H1 (cell line): ENCODE results near the gene CNDP1. TPM values are rescaled to one million over a fixed set of nuclear protein-coding genes. Genes with fewer than 3 reads are reported as not detected.

Experiments used
- CTCF ChIA-PET: fragments of 300-600 bp; sonication (Branson Sonifier 250); formaldehyde crosslinking; loops from one replicate; lab custom pipeline; 2021; ENCODE audit not compliant: partially characterized antibody; lab: Charles Lee
- POLR2A ChIA-PET: fragments of 300-600 bp; sonication (Branson Sonifier 250); formaldehyde crosslinking; loops from one replicate; lab custom pipeline; 2021; ENCODE audit warnings: inconsistent platforms; ENCODE audit not compliant: partially characterized antibody; lab: Charles Lee
- DNase-seq, 2 experiments: peaks; one replicate each; pipeline versions ENCODE4 v3.0.0 to v3.0.0-alpha.2; 2010 to 2022; ENCODE audit warnings: low spot score in 2 of 2, low read depth in 1 of 2, mixed read lengths in 1 of 2
- FAIRE-seq: peaks from 2 replicates; lab custom pipeline; 2011; peaks lifted over from hg19 to GRCh38; lab: Jason Lieb, UNC
- H2AFZ ChIP-seq: 2 replicates; pipeline ENCODE4 v1.8.1; 2012; ENCODE audit warnings: low read length, inconsistent platforms
- H2AK5ac ChIP-seq: 2 replicates; pipeline ENCODE4 v1.6.1; 2013; ENCODE audit warnings: low read depth, low read length
- H2BK120ac ChIP-seq: replicated peaks from 2 replicates; pipeline ENCODE3; 2013; ENCODE audit warnings: low read depth, low read length, inconsistent platforms
- H2BK12ac ChIP-seq: 2 replicates; pipeline ENCODE4 v1.6.1; 2013; ENCODE audit warnings: low read depth, low read length
- H2BK15ac ChIP-seq: 2 replicates; pipeline ENCODE4 v1.6.1; 2013; ENCODE audit warnings: low read length
- H2BK20ac ChIP-seq: 2 replicates; pipeline ENCODE4 v1.6.1; 2013; ENCODE audit warnings: low read length
- H2BK5ac ChIP-seq: 2 replicates; pipeline ENCODE4 v1.6.1; 2013; ENCODE audit warnings: low read depth, low read length
- H3K14ac ChIP-seq: 2 replicates; pipeline ENCODE4 v1.6.1; 2013; ENCODE audit warnings: inconsistent platforms; ENCODE audit not compliant: insufficient read length
- H3K18ac ChIP-seq: 2 replicates; pipeline ENCODE4 v1.6.1; 2013; ENCODE audit warnings: low read length; ENCODE audit errors: extremely low read depth
- H3K23ac ChIP-seq: 2 replicates; pipeline ENCODE4 v1.6.1; 2013; ENCODE audit warnings: inconsistent platforms; ENCODE audit not compliant: insufficient read length
- H3K23me2 ChIP-seq: 2 replicates; pipeline ENCODE4 v1.6.1; 2013; ENCODE audit warnings: low read depth, low read length
- H3K27ac ChIP-seq: 2 replicates; pipeline ENCODE4 v1.6.1; 2011; ENCODE audit warnings: low read depth, low read length, inconsistent platforms
- H3K27me3 ChIP-seq, 4 experiments: replicated peaks in 1 of 4; 1 replicate in 1 of 4; 2 replicates in 3 of 4; pipeline versions ENCODE4 v1.6.1 to v1.8.1; 2011 to 2013; ENCODE audit warnings: low read length in 3 of 4, mild to moderate bottlenecking in 3 of 4, inconsistent platforms in 2 of 4, mixed read lengths in 2 of 4, moderate library complexity in 1 of 4; ENCODE audit not compliant: control insufficient read depth in 3 of 4, insufficient read depth in 3 of 4; ENCODE audit errors: extremely low read depth in 1 of 4
- H3K36me3 ChIP-seq, 4 experiments: 2 replicates each; pipeline versions ENCODE4 v1.6.1 to v1.8.1; 2011 to 2013; ENCODE audit warnings: mild to moderate bottlenecking in 4 of 4, low read length in 3 of 4, moderate library complexity in 2 of 4, control low read depth in 1 of 4, inconsistent platforms in 1 of 4; ENCODE audit not compliant: insufficient read depth in 4 of 4, control insufficient read depth in 2 of 4
- H3K4ac ChIP-seq: replicated peaks from 2 replicates; pipeline ENCODE3; 2013; ENCODE audit warnings: low read length, low read depth, mixed read lengths, inconsistent platforms; ENCODE audit not compliant: insufficient read length
- H3K4me1 ChIP-seq, 4 experiments: replicated peaks in 1 of 4; 1 replicate in 1 of 4; 2 replicates in 3 of 4; pipeline versions ENCODE4 v1.6.1 to v1.8.1; 2011 to 2013; ENCODE audit warnings: low read length in 3 of 4, inconsistent platforms in 2 of 4, mixed read lengths in 1 of 4; ENCODE audit not compliant: insufficient read depth in 4 of 4, control insufficient read depth in 3 of 4
- H3K4me2 ChIP-seq, 2 experiments: 2 replicates each; pipeline versions ENCODE4 v1.6.1 to v1.8.1; 2011 to 2013; ENCODE audit warnings: low read depth in 2 of 2, low read length in 2 of 2, control low read depth in 1 of 2, inconsistent platforms in 1 of 2, mild to moderate bottlenecking in 1 of 2; ENCODE audit not compliant: insufficient read depth in 1 of 2
- H3K4me3 ChIP-seq, 4 experiments: fragments of 200-600, 300-600 bp in 1 of 4; sonication (generic), shearing (Covaris generic), sonication (Bioruptor Twin) in 1 of 4; 2 replicates each; pipeline versions ENCODE4 v1.5.1 to v1.8.1; 2011 to 2016; ENCODE audit warnings: low read length in 4 of 4, low read depth in 3 of 4, control low read depth in 2 of 4, inconsistent platforms in 2 of 4, mild to moderate bottlenecking in 2 of 4, mixed read lengths in 1 of 4, moderate library complexity in 1 of 4; ENCODE audit not compliant: insufficient read depth in 2 of 4; ENCODE audit errors: extremely low read depth in 1 of 4
- H3K56ac ChIP-seq: replicated peaks from 2 replicates; pipeline ENCODE3; 2013; ENCODE audit warnings: low read depth, mild to moderate bottlenecking, mixed read lengths, low read length, inconsistent platforms; ENCODE audit not compliant: insufficient read length
- H3K79me1 ChIP-seq: 2 replicates; pipeline ENCODE4 v1.6.1; 2013; ENCODE audit warnings: low read depth, low read length, control low read depth
- H3K79me2 ChIP-seq, 2 experiments: 2 replicates each; pipeline versions ENCODE4 v1.6.1 to v1.8.1; 2012 to 2013; ENCODE audit warnings: low read length in 2 of 2, mild to moderate bottlenecking in 2 of 2, inconsistent platforms in 1 of 2; ENCODE audit not compliant: insufficient read depth in 2 of 2, control insufficient read depth in 1 of 2
- H3K9ac ChIP-seq, 4 experiments: replicated peaks in 1 of 4; 1 replicate in 1 of 4; 2 replicates in 3 of 4; pipeline versions ENCODE4 v1.6.1 to v1.8.1; 2011 to 2013; ENCODE audit warnings: low read depth in 3 of 4, low read length in 3 of 4, control low read depth in 2 of 4, mild to moderate bottlenecking in 2 of 4, moderate library complexity in 2 of 4, inconsistent platforms in 1 of 4; ENCODE audit errors: extremely low read depth in 1 of 4
- H3K9me3 ChIP-seq, 2 experiments: 2 replicates each; pipeline versions ENCODE4 v1.6.1 to v1.8.1; 2012 to 2013; ENCODE audit warnings: mild to moderate bottlenecking in 2 of 2, moderate library complexity in 2 of 2, control low read depth in 1 of 2, inconsistent platforms in 1 of 2, low read depth in 1 of 2, low read length in 1 of 2, mixed read lengths in 1 of 2; ENCODE audit not compliant: insufficient read depth in 2 of 2
- H4K20me1 ChIP-seq, 2 experiments: replicated peaks in 1 of 2; 2 replicates each; pipeline versions ENCODE3 to v1.8.1; 2011 to 2013; ENCODE audit warnings: inconsistent platforms in 2 of 2, low read length in 2 of 2, mild to moderate bottlenecking in 1 of 2; ENCODE audit not compliant: insufficient read depth in 2 of 2, control insufficient read depth in 1 of 2
- H4K5ac ChIP-seq: 2 replicates; pipeline ENCODE4 v1.6.1; 2013; ENCODE audit warnings: low read length, low read depth, mixed read lengths, inconsistent platforms; ENCODE audit not compliant: insufficient read length
- H4K8ac ChIP-seq: 2 replicates; pipeline ENCODE4 v1.8.0; 2013; ENCODE audit warnings: mild to moderate bottlenecking, moderate library complexity, low read length, inconsistent platforms; ENCODE audit not compliant: insufficient read depth; ENCODE audit errors: extremely low read depth
- H4K91ac ChIP-seq: replicated peaks from 2 replicates; pipeline ENCODE3; 2013; ENCODE audit warnings: low read length, mixed read lengths, inconsistent platforms; ENCODE audit not compliant: insufficient read length
- ASH2L ChIP-seq: fragments of 200-600, 300-600 bp; sonication (generic); IDR thresholded peaks from one replicate; pipeline ENCODE4 v1.7.1; 2017; ENCODE audit warnings: low read length
- BACH1 ChIP-seq: IDR thresholded peaks from 2 replicates; pipeline ENCODE4 v1.6.1; 2012; ENCODE audit warnings: low read length, improper control_type of control experiment
- BCL11A ChIP-seq, 2 experiments: IDR thresholded peaks; one replicate each; pipeline ENCODE4 v1.6.1; 2011; ENCODE audit warnings: low read depth in 2 of 2, low read length in 2 of 2, mild to moderate bottlenecking in 2 of 2
- CBX5 ChIP-seq: fragments of 300-800, 300-1000 bp; sonication (generic); IDR thresholded peaks from 2 replicates; pipeline ENCODE4 v1.7.1; 2016; ENCODE audit warnings: antibody characterized with exemption, low read length, low read depth
- CREB1 ChIP-seq: IDR thresholded peaks from 2 replicates; pipeline ENCODE4 v1.6.1; 2012; ENCODE audit warnings: inconsistent platforms
- FOSL1 ChIP-seq: IDR thresholded peaks from 2 replicates; pipeline ENCODE4 v1.6.1; 2011; ENCODE audit warnings: mild to moderate bottlenecking, low read depth, low read length, moderate library complexity; ENCODE audit not compliant: insufficient read depth
- HDAC2 ChIP-seq, 2 experiments: fragments of 300-600 bp in 1 of 2; sonication (generic) in 1 of 2; IDR thresholded peaks; 2 replicates each; pipeline ENCODE4 v1.6.1; 2011 to 2012; ENCODE audit warnings: low read depth in 2 of 2, low read length in 2 of 2, mild to moderate bottlenecking in 2 of 2, moderate library complexity in 2 of 2, borderline replicate concordance in 1 of 2, inconsistent platforms in 1 of 2
- NANOG ChIP-seq: IDR thresholded peaks from 2 replicates; pipeline ENCODE4 v1.6.1; 2011; ENCODE audit warnings: low read length, low read depth, mild to moderate bottlenecking, inconsistent platforms; ENCODE audit not compliant: insufficient read depth, poor library complexity, severe bottlenecking
- NRF1 ChIP-seq: IDR thresholded peaks from 2 replicates; pipeline ENCODE4 v1.6.1; 2011; ENCODE audit warnings: mild to moderate bottlenecking, low read depth, low read length, improper control_type of control experiment
- PHF8 ChIP-seq: fragments of 200-600 bp; sonication (generic); conservative IDR thresholded peaks from 2 replicates; pipeline ENCODE4 v1.7.1; 2012; ENCODE audit warnings: low read depth, mild to moderate bottlenecking, inconsistent platforms, low read length, moderate library complexity
- POU5F1 ChIP-seq: IDR thresholded peaks from 2 replicates; pipeline ENCODE4 v1.6.1; 2011; ENCODE audit warnings: low read depth, mild to moderate bottlenecking, low read length, moderate library complexity
- RAD21 ChIP-seq, 2 experiments: IDR thresholded peaks in 1 of 2; conservative IDR thresholded peaks in 1 of 2; 2 replicates each; pipeline ENCODE4 v1.6.1; 2011; ENCODE audit warnings: low read depth in 2 of 2, low read length in 2 of 2, improper control_type of control experiment in 1 of 2, inconsistent platforms in 1 of 2, mild to moderate bottlenecking in 1 of 2, moderate library complexity in 1 of 2
- SIRT6 ChIP-seq: IDR thresholded peaks from one replicate; pipeline ENCODE4 v1.7.1; 2012; ENCODE audit warnings: low read length, inconsistent platforms
- TAF7 ChIP-seq: optimal IDR thresholded peaks from 2 replicates; pipeline ENCODE3; 2011; ENCODE audit warnings: low read depth, mild to moderate bottlenecking, inconsistent platforms, low read length, moderate library complexity, borderline replicate concordance
- TCF12 ChIP-seq: IDR thresholded peaks from 2 replicates; pipeline ENCODE4 v1.6.1; 2011; ENCODE audit warnings: low read depth, mild to moderate bottlenecking, low read length
- WGBS, 2 experiments: shearing (Covaris generic) in 1 of 2; methylation state at CpG; one replicate each; pipeline versions ENCODE4 v1.1.6 to v1.1.7; 2013 to 2015; ENCODE audit warnings: low lambda C conversion rate in 2 of 2, mixed read lengths in 2 of 2, inconsistent platforms in 1 of 2, low coverage in 1 of 2, missing lambda C conversion rate in 1 of 2; ENCODE audit not compliant: insufficient replicate concordance in 2 of 2, insufficient coverage in 1 of 2, insufficient read length in 1 of 2; ENCODE audit errors: extremely low coverage in 1 of 2, missing lambda C conversion rate in 1 of 2; 5-methylcytosine and 5-hydroxymethylcytosine counted together
- polyA plus RNA-seq, 7 experiments: library from polyadenylated mRNA; depleted of rRNA in 3 of 7; stranded (reverse) in 5 of 7; unstranded in 2 of 7; fragments of >200 nt in 5 of 7; fragments of 200-250 nt in 2 of 7; gene quantifications; 1 replicate in 5 of 7; 2 replicates in 1 of 7; 4 replicates in 1 of 7; pipeline versions ENCODE4 v1.2.1 to v1.2.3, GENCODE V29; 2011 to 2013; ENCODE audit warnings: missing spikeins in 2 of 7, mixed read lengths in 2 of 7
- total RNA-seq: library from RNA; stranded (reverse); fragmentation: NEBNext Ultra II Directional; extraction: Animal tissue kit (Norgen Biotek cat#: 25700); gene quantifications from 2 replicates; pipeline ENCODE4 v1.2.1, GENCODE V29; 2021

CNDP1 gene
- total and polyA plus RNA-seq, 2 of the 8 experiments (the other 6 are each of a cell fraction or from before 2014, with no cell fraction given) = 0.09 TPM; not detected in 1

DNA sequence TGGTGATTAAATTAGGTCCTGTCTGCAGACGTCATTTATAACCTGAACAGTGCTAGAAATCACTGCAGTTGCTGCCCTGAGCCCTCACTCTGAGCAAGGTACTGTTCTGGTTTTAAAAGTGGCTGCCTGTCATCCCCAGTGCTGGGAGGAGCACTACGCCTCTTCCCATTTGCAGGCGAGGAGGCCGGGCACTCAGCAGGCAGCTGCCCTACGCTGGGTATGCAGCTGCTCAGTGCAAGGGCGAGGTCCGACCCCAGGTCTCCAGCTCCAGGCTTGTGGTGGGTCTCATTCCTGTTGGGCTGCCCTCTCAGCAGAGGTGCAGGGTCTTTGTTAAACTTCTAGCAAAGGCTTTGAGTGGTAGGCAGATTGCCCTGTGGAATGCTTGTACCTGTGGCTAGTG is 22.5 kb upstream of the CNDP1 start:
- peaks cover 13% of the 10 kb centered on the region for H3K79me1 ChIP-seq
- no peak overlapping the region for H2AFZ ChIP-seq
- H4K5ac ChIP-seq = no peak overlapping the region
- WGBS, 2 experiments = 87% methylated on average over 7 of the region's 7 CpGs; no CpG with 5 or more reads in 1 of the 2 experiments
- no peak overlapping the region for H3K9ac ChIP-seq
- H2BK5ac ChIP-seq = no peak overlapping the region
- no peak overlapping the region for H3K4me2 ChIP-seq
- no peaks in the 10 kb centered on the region for H3K27me3 ChIP-seq
- no peak overlapping the region for H2BK120ac ChIP-seq
- H3K14ac ChIP-seq = no peak overlapping the region
- no peaks in the 10 kb centered on the region; a peak in 3 of 7 replicates for H3K4me1 ChIP-seq
- peaks cover 15 to 84% (median 62%) of the 10 kb centered on the region in 4 experiments for H3K36me3 ChIP-seq
- DNase-seq = no peak
- H2BK12ac ChIP-seq = no peak overlapping the region
- no peak overlapping the region for H3K4me3 ChIP-seq
- ChIA-PET POLR2A (no interaction called here), CTCF (interaction anchor here (0.6 to 1.0 kb wide), 2 partner anchors 38 to 1222 kb away, joined by 3 read pairs; no protein-coding TSS in a partner anchor)
- H2BK20ac ChIP-seq = no peak overlapping the region
- H3K27ac ChIP-seq = no peak overlapping the region
- H2AK5ac ChIP-seq = no peak overlapping the region
- no peaks in the 10 kb centered on the region; a peak in 1 of 4 replicates for H3K79me2 ChIP-seq
- H3K4ac ChIP-seq = no peak overlapping the region
- no peaks in the 10 kb centered on the region for H3K9me3 ChIP-seq
- FAIRE-seq = no peak
- no peak overlapping the region for H2BK15ac ChIP-seq
- peaks cover 11 to 26% of the 10 kb centered on the region in 2 experiments for H4K20me1 ChIP-seq
- H3K23ac ChIP-seq = no peak overlapping the region
- H3K23me2 ChIP-seq = no peaks in the 10 kb centered on the region
- H4K91ac ChIP-seq = no peak overlapping the region
- no peak overlapping the region for H3K18ac ChIP-seq
- H4K8ac ChIP-seq = no peak overlapping the region
- H3K56ac ChIP-seq = no peak overlapping the region
- no peak for TF ChIP-seq POU5F1
- TF ChIP-seq SIRT6 = no peak
- TF ChIP-seq FOSL1 = no peak
- TF ChIP-seq RAD21 (IDR thresholded peaks at IDR 0.05 in 1 of 2, conservative IDR thresholded peaks at IDR 0.05 in 1 of 2; ENCODE audit: low read depth in 2 of 2, low read length in 2 of 2) = no peak
- TF ChIP-seq PHF8 = no peak
- TF ChIP-seq ASH2L = no peak
- TF ChIP-seq BCL11A (IDR thresholded peaks at IDR 0.05; ENCODE audit: low read depth in 2 of 2, low read length in 2 of 2) = no peak
- TF ChIP-seq HDAC2 (IDR thresholded peaks at IDR 0.05; ENCODE audit: borderline replicate concordance in 1 of 2, low read depth in 2 of 2, low read length in 2 of 2) = no peak
- TF ChIP-seq TAF7 = no peak
- TF ChIP-seq BACH1 = no peak
- TF ChIP-seq TCF12 = no peak
- no peak for TF ChIP-seq NANOG
- TF ChIP-seq NRF1 = no peak
- no peak for TF ChIP-seq CBX5
- no peak for TF ChIP-seq CREB1
